ENCODE measurements around the gene ZNF81.
"Not testable (repeated sequence)": the region's sequence is repeated elsewhere in the genome, so short reads cannot be mapped to it uniquely, and the experiment has no call there.

Gene ZNF81

GRCh38 chrX:47844117-47844516, 7.4 kb downstream of the ZNF81 start:
- no peak for DNase-seq (ENCODE audit: low read depth)

GRCh38 chrX:47846040-47846439, 9.3 kb downstream of the ZNF81 start:
- no peak for DNase-seq (ENCODE audit: low read depth)

- DNase-seq (ENCODE audit: low read depth), result no peak
Measured at GRCh38 chrX:47849778-47850177, 13.1 kb downstream of the ZNF81 start.

- DNase-seq (ENCODE audit: low read depth), result not testable (repeated sequence)
Measured at GRCh38 chrX:47850389-47850788, 13.7 kb downstream of the ZNF81 start.

GRCh38 chrX:47850901-47851300, 14.2 kb downstream of the ZNF81 start:
- DNase-seq (ENCODE audit: low read depth), result no peak

- DNase-seq (ENCODE audit: low read depth), result no peak
Measured at GRCh38 chrX:47854474-47854873, 17.8 kb downstream of the ZNF81 start.

GRCh38 chrX:47859686-47860085, 23.0 kb downstream of the ZNF81 start:
- no peak for DNase-seq (ENCODE audit: low read depth)

GRCh38 chrX:47862680-47863079, 26.0 kb downstream of the ZNF81 start:
- DNase-seq (ENCODE audit: low read depth), result no peak

GRCh38 chrX:47863187-47863586, 26.5 kb downstream of the ZNF81 start:
- DNase-seq (ENCODE audit: low read depth), result no peak

GRCh38 chrX:47864300-47864699, 27.6 kb downstream of the ZNF81 start:
- no peak for DNase-seq (ENCODE audit: low read depth)

GRCh38 chrX:47864785-47865184, 28.1 kb downstream of the ZNF81 start:
- no peak for DNase-seq (ENCODE audit: low read depth)

- no peak for DNase-seq (ENCODE audit: low read depth)
Measured at GRCh38 chrX:47873123-47873522, 36.4 kb downstream of the ZNF81 start.

GRCh38 chrX:47877327-47877726, 40.6 kb downstream of the ZNF81 start:
- DNase-seq (ENCODE audit: low read depth), result no peak

- no peak for DNase-seq (ENCODE audit: low read depth)
Measured at GRCh38 chrX:47878198-47878597, 41.5 kb downstream of the ZNF81 start.

GRCh38 chrX:47879463-47879862, 42.8 kb downstream of the ZNF81 start:
- DNase-seq (ENCODE audit: low read depth), result no peak

GRCh38 chrX:47880927-47881326, 44.2 kb downstream of the ZNF81 start:
- DNase-seq (ENCODE audit: low read depth), result no peak

- DNase-seq (ENCODE audit: low read depth), result no peak
Measured at GRCh38 chrX:47885501-47885900, 48.8 kb downstream of the ZNF81 start.

- DNase-seq (ENCODE audit: low read depth), result no peak
Measured at GRCh38 chrX:47898024-47898423, 61.3 kb downstream of the ZNF81 start.

GRCh38 chrX:47900833-47901232, 64.1 kb downstream of the ZNF81 start:
- no peak for DNase-seq (ENCODE audit: low read depth)

- no peak for DNase-seq (ENCODE audit: low read depth)
Measured at GRCh38 chrX:47902161-47902560, 65.5 kb downstream of the ZNF81 start.

- no peak for DNase-seq (ENCODE audit: low read depth)
Measured at GRCh38 chrX:47915886-47916493, 79.3 kb downstream of the ZNF81 start.

GRCh38 chrX:47918274-47918673, 81.6 kb downstream of the ZNF81 start:
- DNase-seq (ENCODE audit: low read depth), result no peak

- no peak for DNase-seq (ENCODE audit: low read depth)
Measured at GRCh38 chrX:47927212-47927611, 90.5 kb downstream of the ZNF81 start.

- not testable (repeated sequence) for DNase-seq (ENCODE audit: low read depth)
Measured at GRCh38 chrX:47931970-47932369, 95.3 kb downstream of the ZNF81 start.

- DNase-seq (ENCODE audit: low read depth), result no peak
Measured at GRCh38 chrX:47933946-47934345, 97.2 kb downstream of the ZNF81 start.

Data from GM04503 (cell line).